Body of pancreas (tissue), 4 donors: Measurements from ENCODE around the gene MYO1B.

Source experiments
- CTCF ChIP-seq, 7 experiments: fragments of 450-650 bp in 4 of 7; fragments of 200-600 bp in 3 of 7; sonication (generic) in 3 of 7; IDR thresholded peaks; one replicate each; pipeline ENCODE4 v1.5.1; 2016 to 2019; ENCODE audit warnings: antibody characterized with exemption in 7 of 7
- POLR2A ChIP-seq, 3 donors: fragments of 450-650 bp; IDR thresholded peaks; one replicate each; pipeline ENCODE4 v1.6.1; 2016; ENCODE audit warnings: antibody characterized with exemption in 3 of 3, mild to moderate bottlenecking in 2 of 3

GRCh38 chr2:191220671-191221070, 24.5 kb upstream of the MYO1B start:
- TF ChIP-seq CTCF (IDR thresholded peaks at IDR 0.05) (no peak), POLR2A (IDR thresholded peaks at IDR 0.05) (no peak)
